SU-DHL-6 (cell line): ENCODE data around the gene MYH3.
"Not testable (repeated sequence)": the region's sequence is repeated elsewhere in the genome, so short reads cannot be mapped to it uniquely, and the experiment has no call there.

Experiments
- H2AFZ ChIP-seq: fragments of 200-600 bp; sonication (generic); 2 replicates; pipeline ENCODE4 v1.6.1; 2014; ENCODE audit warnings: low read depth, mild to moderate bottlenecking, moderate library complexity, mixed read lengths, antibody characterized with exemption, low read length; ENCODE audit not compliant: severe bottlenecking
- H3F3A ChIP-seq: fragments of 200-600 bp; shearing (Covaris generic); 2 replicates; pipeline ENCODE4 v1.6.0; 2016; ENCODE audit warnings: antibody characterized with exemption, mild to moderate bottlenecking; ENCODE audit not compliant: insufficient read depth
- H3K27ac ChIP-seq: fragments of 200-600 bp; sonication (generic); 2 replicates; pipeline ENCODE4 v1.5.1; 2016; ENCODE audit warnings: low read depth, mild to moderate bottlenecking, low read length, moderate library complexity, mixed read lengths
- H3K27me3 ChIP-seq: fragments of 200-600 bp; sonication (generic), shearing (Covaris generic); 2 replicates; pipeline ENCODE4 v1.6.0; 2014; ENCODE audit warnings: mild to moderate bottlenecking, low read length
- H3K36me3 ChIP-seq: fragments of 200-600 bp; sonication (generic); 2 replicates; pipeline ENCODE4 v1.6.1; 2014; ENCODE audit warnings: mild to moderate bottlenecking, low read length, mixed read lengths
- H3K4me2 ChIP-seq: fragments of 300-600, 200-600 bp; shearing (Covaris generic), sonication (generic); 2 replicates; pipeline ENCODE4 v1.6.0; 2014; ENCODE audit warnings: low read length, low read depth, mild to moderate bottlenecking; ENCODE audit not compliant: poor library complexity, severe bottlenecking
- H3K4me3 ChIP-seq: fragments of 200-600 bp; sonication (generic); 2 replicates; pipeline ENCODE4 v1.5.1; 2014; ENCODE audit warnings: antibody characterized with exemption, low read length, mild to moderate bottlenecking, mixed read lengths; ENCODE audit not compliant: insufficient read depth, poor library complexity, severe bottlenecking
- H3K79me2 ChIP-seq: fragments of 200-600 bp; sonication (generic); 2 replicates; pipeline ENCODE4 v1.6.1; 2014; ENCODE audit warnings: mild to moderate bottlenecking, low read length, moderate library complexity; ENCODE audit not compliant: insufficient read depth
- H3K9ac ChIP-seq: fragments of 200-600 bp; sonication (generic); 2 replicates; pipeline ENCODE4 v1.7.0; 2014; ENCODE audit warnings: mild to moderate bottlenecking, low read length
- H3K9me2 ChIP-seq: fragments of 200-600 bp; sonication (generic); replicated peaks from 2 replicates; pipeline ENCODE4 v1.6.1; 2014; ENCODE audit warnings: low read length; ENCODE audit not compliant: insufficient read depth
- H3K9me3 ChIP-seq: fragments of 200-600 bp; sonication (generic); 2 replicates; pipeline ENCODE4 v1.6.1; 2014; ENCODE audit warnings: low read length, mixed read lengths; ENCODE audit not compliant: insufficient read depth
- H4K20me1 ChIP-seq: fragments of 200-600 bp; sonication (generic); 2 replicates; pipeline ENCODE4 v1.6.1; 2014; ENCODE audit warnings: low read depth, mild to moderate bottlenecking, antibody characterized with exemption, low read length, moderate library complexity, mixed read lengths
- CTCF ChIP-seq: fragments of 200-600 bp; sonication (generic); IDR thresholded peaks from one replicate; pipeline ENCODE4 v1.5.1; 2017; ENCODE audit warnings: antibody characterized with exemption, mild to moderate bottlenecking, low read length, moderate library complexity; ENCODE audit not compliant: insufficient read depth, poor library complexity, severe bottlenecking
- EZH2phosphoT487 ChIP-seq: fragments of 200-600 bp; sonication (generic), shearing (Covaris generic); conservative IDR thresholded peaks from 2 replicates; pipeline ENCODE4 v1.6.1; 2018; ENCODE audit warnings: mild to moderate bottlenecking, antibody characterized with exemption, low read length, moderate library complexity, mixed read lengths

Gene MYH3

DNA sequence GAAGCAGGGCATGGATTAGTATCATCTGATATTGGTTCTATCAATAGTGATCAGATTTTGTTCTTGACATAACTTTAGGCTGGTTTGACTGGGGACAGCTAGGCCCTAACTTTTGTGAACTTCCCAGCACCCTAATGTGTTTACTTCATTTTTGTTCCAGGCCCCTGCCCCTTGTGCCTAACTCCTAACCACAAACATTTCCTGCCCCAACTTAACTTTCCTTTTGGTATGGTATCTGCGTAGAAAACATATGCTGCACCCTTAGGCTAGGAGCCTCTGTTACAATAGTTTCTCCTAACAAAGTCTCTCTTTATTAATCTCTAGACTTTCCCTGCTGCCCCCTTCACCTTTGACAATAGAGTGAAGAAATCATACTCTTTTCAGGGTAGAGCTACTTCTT is 42.7 kb upstream of the MYH3 start:
- Histone ChIP-seq H3K79me2 (peaks cover 36% of the 10 kb centered on the region), H3K4me3 (no peak overlapping the region), H3K27me3 (no peaks in the 10 kb centered on the region)

GRCh38 chr17:10698096-10698818 is 41.1 kb upstream of the MYH3 start:
- peak overlapping the region; percentile 97 for H3K4me3 ChIP-seq
- TF ChIP-seq CTCF (no peak), EZH2phosphoT487 (no peak)
- no peaks in the 10 kb centered on the region; the same call in 1 of the 2 replicates for H3F3A ChIP-seq
- peaks cover 51% of the 10 kb centered on the region for H3K79me2 ChIP-seq
- H2AFZ ChIP-seq: peak overlapping the region; percentile 85
- H4K20me1 ChIP-seq: no peaks in the 10 kb centered on the region
- H3K9me2 ChIP-seq: no peaks in the 10 kb centered on the region
- H3K27me3 ChIP-seq: no peaks in the 10 kb centered on the region
- peak overlapping the region; percentile 88 for H3K4me2 ChIP-seq
- peaks cover 10% of the 10 kb centered on the region for H3K36me3 ChIP-seq
- peak overlapping the region; percentile 74 for H3K27ac ChIP-seq
- no peaks in the 10 kb centered on the region for H3K9me3 ChIP-seq
- peak overlapping the region; percentile 89 for H3K9ac ChIP-seq

More for the DNA sequence above, 42.7 kb upstream of the MYH3 start:
- no peaks in the 10 kb centered on the region; the same call in 1 of the 2 replicates for H3F3A ChIP-seq
- no peak overlapping the region for H3K27ac ChIP-seq
- H3K9me2 ChIP-seq: no peaks in the 10 kb centered on the region
- TF ChIP-seq EZH2phosphoT487: no peak
- TF ChIP-seq CTCF: no peak
- no peaks in the 10 kb centered on the region for H4K20me1 ChIP-seq
- H2AFZ ChIP-seq: no peak overlapping the region
- H3K4me2 ChIP-seq: peak overlapping the region; percentile 10
- no peak overlapping the region for H3K9ac ChIP-seq
- H3K36me3 ChIP-seq: no peaks in the 10 kb centered on the region
- H3K9me3 ChIP-seq: no peaks in the 10 kb centered on the region

DNA sequence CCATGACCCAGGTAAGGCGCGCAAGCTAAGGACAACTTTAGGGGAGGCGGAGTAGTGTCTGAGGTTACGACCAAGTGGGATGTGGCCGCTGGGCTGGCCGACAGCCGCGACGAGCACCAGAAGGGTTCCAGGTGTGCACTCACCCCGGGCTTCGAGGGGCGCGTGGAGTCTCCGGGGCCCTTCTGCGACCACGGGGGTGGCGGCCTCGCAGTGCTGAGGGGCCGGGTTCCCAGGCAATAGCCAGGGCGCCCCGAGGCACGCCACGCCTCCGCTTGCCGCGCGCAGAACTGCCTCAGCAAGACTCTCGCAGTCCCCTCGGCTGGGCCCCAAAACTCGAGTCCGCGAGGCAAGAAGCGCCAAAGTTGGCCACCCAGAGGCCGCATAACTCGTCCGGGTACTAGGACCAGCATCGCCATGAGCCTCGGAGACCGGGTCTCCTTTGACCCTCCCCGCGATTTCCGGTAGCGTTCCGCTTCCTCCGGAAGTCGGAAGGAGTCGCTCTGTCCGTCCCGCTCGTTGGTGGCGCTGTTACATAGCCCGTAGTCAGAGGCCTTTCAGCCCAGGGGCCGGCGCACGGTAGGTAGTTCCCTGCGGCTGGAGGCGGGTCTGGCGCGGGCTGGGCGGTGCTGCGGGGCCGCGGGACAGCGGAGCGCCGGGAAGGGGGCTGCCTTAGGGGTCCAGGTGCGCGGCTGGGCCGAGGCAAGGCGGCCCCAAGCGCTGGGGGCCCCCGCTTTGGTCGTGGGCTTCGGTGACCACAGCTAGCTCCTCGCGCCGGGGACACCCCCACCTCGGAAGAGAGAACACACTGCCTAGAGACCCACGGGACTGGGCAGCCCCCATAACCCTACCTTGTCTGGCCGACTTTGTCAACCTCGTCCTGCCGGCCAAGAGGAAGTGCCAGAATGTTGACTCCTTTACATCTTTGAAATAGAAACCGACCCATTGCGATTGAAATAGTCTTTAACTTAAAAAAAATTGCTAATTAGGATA is 40.3 kb upstream of the MYH3 start, which contains the start of the genes ADPRM and SCO1:
ADPRM (plus strand) TSS at position 503 of the 990 bp plus-strand sequence. CDS start 7,333 bp downstream, outside the sequence.
SCO1 (minus strand) TSS at position 442 of the 990 bp plus-strand sequence; CDS start at position 416, 26 bp downstream.
- H3K9ac ChIP-seq: peak within 1 kb of the TSS; percentile 89
- no peaks in the 10 kb centered on the region for H4K20me1 ChIP-seq
- TF ChIP-seq CTCF (no peak), EZH2phosphoT487 (no peak)
- no peaks in the 10 kb centered on the region for H3K9me2 ChIP-seq
- H3K79me2 ChIP-seq: peaks cover 60% of the 10 kb centered on the region
- H3K9me3 ChIP-seq: no peaks in the 10 kb centered on the region
- H3F3A ChIP-seq: no peaks in the 10 kb centered on the region; the same call in 1 of the 2 replicates
- peak within 1 kb of the TSS; percentile 92 for H3K4me2 ChIP-seq
- H3K36me3 ChIP-seq: peaks cover 13% of the 10 kb centered on the region
- peak within 1 kb of the TSS; percentile 97 for H3K4me3 ChIP-seq
- H3K27ac ChIP-seq: peak within 1 kb of the TSS; percentile 74
- no peaks in the 10 kb centered on the region for H3K27me3 ChIP-seq
- peak within 1 kb of the TSS; percentile 85 for H2AFZ ChIP-seq

DNA sequence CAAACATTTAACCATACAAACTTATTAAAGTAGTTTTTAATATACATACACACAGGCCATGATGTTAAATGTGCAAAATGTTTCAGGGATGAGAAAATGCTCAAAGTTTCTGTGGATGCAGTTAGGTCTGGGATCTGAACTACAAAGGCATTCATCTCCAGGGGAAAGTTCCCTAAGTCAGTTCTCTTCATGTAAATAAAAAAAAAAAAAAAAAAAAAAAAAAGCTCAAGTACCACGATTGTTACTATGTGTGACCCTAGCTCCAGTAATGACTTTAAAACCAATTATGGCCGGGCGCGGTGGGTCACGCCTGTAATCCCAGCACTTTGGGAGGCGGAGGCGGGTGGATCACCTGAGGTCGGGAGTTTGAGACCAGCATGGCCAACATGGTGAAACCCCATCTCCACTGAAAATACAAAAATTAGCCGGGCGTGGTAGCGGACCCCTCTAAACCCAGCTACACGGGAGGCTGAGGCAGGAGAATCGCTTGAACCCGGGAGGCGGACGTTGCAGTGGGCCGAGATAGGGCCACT is 38.8 kb upstream of the MYH3 start:
- peak overlapping the region; percentile 92 for H3K4me2 ChIP-seq

More for the DNA sequence above, 38.8 kb upstream of the MYH3 start:
- H4K20me1 ChIP-seq, H3K27me3 ChIP-seq, H3K9me2 ChIP-seq, H2AFZ ChIP-seq, H3K27ac ChIP-seq, H3F3A ChIP-seq, H3K9me3 ChIP-seq: not testable (repeated sequence)
- H3K36me3 ChIP-seq: peaks cover 22% of the 10 kb centered on the region
- peak overlapping the region; percentile 97 for H3K4me3 ChIP-seq
- peaks cover 63% of the 10 kb centered on the region for H3K79me2 ChIP-seq
- peak overlapping the region; percentile 89 for H3K9ac ChIP-seq
